Panc1 (cell line): ENCODE results near the gene GRID2. TPM values are rescaled to one million over a fixed set of nuclear protein-coding genes. Genes with fewer than 3 reads are reported as not detected.

Experiments used
- ATAC-seq: fragments of 200-7000 bp; cut with Tn5 transposase; 2 replicates; pipeline ENCODE4 v1.9.1; 2020; ENCODE audit warnings: mild to moderate bottlenecking, moderate library complexity
- BruUV-seq: library from RNA; stranded (reverse); fragments of 400-500 nt; replicated peaks from 2 replicates; lab custom pipeline; 2021; lab: Mats Ljungman, UMichigan
- CTCF ChIA-PET: fragments of 300-600 bp; sonication (Branson Sonifier 250); formaldehyde crosslinking; loops from one replicate; lab custom pipeline; 2022; ENCODE audit warnings: antibody characterized with exemption; lab: Charles Lee
- POLR2A ChIA-PET: fragments of 300-600 bp; sonication (Branson Sonifier 250); formaldehyde crosslinking; loops from one replicate; lab custom pipeline; 2022; ENCODE audit warnings: antibody characterized with exemption; lab: Charles Lee
- DNase-seq: peaks from one replicate; pipeline ENCODE4 v3.0.0-alpha.2; 2010; ENCODE audit warnings: low read depth, low spot score
- H3K27ac ChIP-seq: 2 replicates; pipeline ENCODE4 v1.5.1; 2011; ENCODE audit warnings: mild to moderate bottlenecking, low read length, inconsistent platforms
- H3K27me3 ChIP-seq: fragments of 200-500 bp; sonication (Bioruptor generic); 2 replicates; pipeline ENCODE4 v1.6.0; 2014; ENCODE audit warnings: low read length, inconsistent platforms; ENCODE audit not compliant: control insufficient read depth, insufficient read depth
- H3K36me3 ChIP-seq: fragments of 200-500 bp; sonication (Bioruptor generic); 2 replicates; pipeline ENCODE4 v1.5.1; 2014; ENCODE audit warnings: inconsistent platforms, mild to moderate bottlenecking, low read length, moderate library complexity; ENCODE audit not compliant: control insufficient read depth, insufficient read depth
- H3K4me1 ChIP-seq: 2 replicates; pipeline ENCODE4 v1.5.1; 2011; ENCODE audit warnings: inconsistent platforms, mild to moderate bottlenecking, low read length, moderate library complexity; ENCODE audit not compliant: control insufficient read depth, insufficient read depth
- H3K4me3 ChIP-seq, 2 experiments: 2 replicates each; pipeline ENCODE4 v1.5.1; 2011 to 2012; ENCODE audit warnings: low read depth in 2 of 2, low read length in 2 of 2, mild to moderate bottlenecking in 2 of 2, inconsistent platforms in 1 of 2, moderate library complexity in 1 of 2
- H3K9me3 ChIP-seq: fragments of 200-500 bp; sonication (Bioruptor generic); 2 replicates; pipeline ENCODE4 v1.5.1; 2014; ENCODE audit warnings: low read depth, mild to moderate bottlenecking, inconsistent platforms, low read length, moderate library complexity; ENCODE audit not compliant: control insufficient read depth, insufficient read depth
- POLR2AphosphoS5 ChIP-seq: IDR thresholded peaks from 2 replicates; pipeline ENCODE4 v1.6.1; 2012; ENCODE audit warnings: mild to moderate bottlenecking, low read depth, low read length, moderate library complexity
- SIN3A ChIP-seq: IDR thresholded peaks from 2 replicates; pipeline ENCODE4 v1.6.1; 2012; ENCODE audit warnings: low read depth, mild to moderate bottlenecking, low read length, moderate library complexity, borderline replicate concordance; ENCODE audit not compliant: insufficient read depth
- TCF7L2 ChIP-seq: IDR thresholded peaks from 2 replicates; pipeline ENCODE4 v1.6.1; 2011; ENCODE audit warnings: mild to moderate bottlenecking, low read depth, low read length, inconsistent platforms
- in situ Hi-C: cut with HindIII; loops from 2 replicates; pipeline ENCODE4 v1.10.0; 2016; ENCODE audit warnings: low sequenced_read_pairs, low pct_unique_long_range_greater_than_20kb
- intact Hi-C: fragments of 100-400 bp; cut with micrococcal nuclease; formaldehyde crosslinking; loops from one replicate; pipeline ENCODE4 v1.10.0; 2022; ENCODE audit not compliant: unreplicated experiment
- total RNA-seq: library from RNA; stranded (reverse); gene quantifications from one replicate; pipeline ENCODE4 v1.2.1, GENCODE V29; 2021; ENCODE audit not compliant: unreplicated experiment
- TF ChIP-seq, protein P1 (sequence below): fragments of 450-650 bp; IDR thresholded peaks from 2 replicates; pipeline ENCODE4 v1.5.1; 2017; ENCODE audit warnings: mild to moderate bottlenecking
- TF ChIP-seq, protein P2 (sequence below), 2 experiments: IDR thresholded peaks; 2 replicates each; pipeline ENCODE4 v1.6.1; 2011 to 2012; ENCODE audit warnings: low read depth in 2 of 2, control low read depth in 1 of 2, low read length in 1 of 2, mild to moderate bottlenecking in 1 of 2, moderate library complexity in 1 of 2; ENCODE audit not compliant: insufficient read depth in 1 of 2

Gene GRID2
- total RNA-seq, 1 experiment from 2014 or later: 0.08 TPM

DNA sequence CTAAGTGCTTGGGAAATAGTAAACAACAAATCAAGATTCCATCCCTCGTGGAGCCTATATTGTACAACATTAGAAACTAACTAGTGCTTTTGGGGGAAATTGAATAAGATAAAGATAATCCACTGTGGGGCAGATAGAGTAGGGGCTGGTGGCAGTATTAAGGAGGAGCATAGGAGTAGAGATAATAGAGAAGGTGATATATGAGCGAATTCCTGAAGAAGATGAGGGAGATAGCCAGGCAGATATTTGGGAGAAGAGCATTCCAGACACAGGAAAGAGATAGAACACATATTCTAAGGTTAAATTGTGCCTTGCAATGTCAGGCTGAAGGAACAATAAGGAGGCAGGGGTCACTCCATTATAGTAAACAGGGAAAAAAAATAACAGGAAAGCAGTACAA lies 218.2 kb downstream of the GRID2 start:
- in situ Hi-C loops (no loop called here), intact Hi-C loops (no loop called here)
- H3K27ac ChIP-seq: no peak overlapping the region
- no peaks in the 10 kb centered on the region for H3K4me1 ChIP-seq
- no TSS peak for BruUV-seq
- no peak for DNase-seq
- no peaks in the 10 kb centered on the region for H3K36me3 ChIP-seq
- no peaks in the 10 kb centered on the region for H3K27me3 ChIP-seq
- TF ChIP-seq POLR2AphosphoS5: no peak
- no peak for TF ChIP-seq TCF7L2
- TF ChIP-seq, protein P1, sequence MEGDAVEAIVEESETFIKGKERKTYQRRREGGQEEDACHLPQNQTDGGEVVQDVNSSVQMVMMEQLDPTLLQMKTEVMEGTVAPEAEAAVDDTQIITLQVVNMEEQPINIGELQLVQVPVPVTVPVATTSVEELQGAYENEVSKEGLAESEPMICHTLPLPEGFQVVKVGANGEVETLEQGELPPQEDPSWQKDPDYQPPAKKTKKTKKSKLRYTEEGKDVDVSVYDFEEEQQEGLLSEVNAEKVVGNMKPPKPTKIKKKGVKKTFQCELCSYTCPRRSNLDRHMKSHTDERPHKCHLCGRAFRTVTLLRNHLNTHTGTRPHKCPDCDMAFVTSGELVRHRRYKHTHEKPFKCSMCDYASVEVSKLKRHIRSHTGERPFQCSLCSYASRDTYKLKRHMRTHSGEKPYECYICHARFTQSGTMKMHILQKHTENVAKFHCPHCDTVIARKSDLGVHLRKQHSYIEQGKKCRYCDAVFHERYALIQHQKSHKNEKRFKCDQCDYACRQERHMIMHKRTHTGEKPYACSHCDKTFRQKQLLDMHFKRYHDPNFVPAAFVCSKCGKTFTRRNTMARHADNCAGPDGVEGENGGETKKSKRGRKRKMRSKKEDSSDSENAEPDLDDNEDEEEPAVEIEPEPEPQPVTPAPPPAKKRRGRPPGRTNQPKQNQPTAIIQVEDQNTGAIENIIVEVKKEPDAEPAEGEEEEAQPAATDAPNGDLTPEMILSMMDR: no peak
- TF ChIP-seq SIN3A: no peak
- TF ChIP-seq, protein P2, sequence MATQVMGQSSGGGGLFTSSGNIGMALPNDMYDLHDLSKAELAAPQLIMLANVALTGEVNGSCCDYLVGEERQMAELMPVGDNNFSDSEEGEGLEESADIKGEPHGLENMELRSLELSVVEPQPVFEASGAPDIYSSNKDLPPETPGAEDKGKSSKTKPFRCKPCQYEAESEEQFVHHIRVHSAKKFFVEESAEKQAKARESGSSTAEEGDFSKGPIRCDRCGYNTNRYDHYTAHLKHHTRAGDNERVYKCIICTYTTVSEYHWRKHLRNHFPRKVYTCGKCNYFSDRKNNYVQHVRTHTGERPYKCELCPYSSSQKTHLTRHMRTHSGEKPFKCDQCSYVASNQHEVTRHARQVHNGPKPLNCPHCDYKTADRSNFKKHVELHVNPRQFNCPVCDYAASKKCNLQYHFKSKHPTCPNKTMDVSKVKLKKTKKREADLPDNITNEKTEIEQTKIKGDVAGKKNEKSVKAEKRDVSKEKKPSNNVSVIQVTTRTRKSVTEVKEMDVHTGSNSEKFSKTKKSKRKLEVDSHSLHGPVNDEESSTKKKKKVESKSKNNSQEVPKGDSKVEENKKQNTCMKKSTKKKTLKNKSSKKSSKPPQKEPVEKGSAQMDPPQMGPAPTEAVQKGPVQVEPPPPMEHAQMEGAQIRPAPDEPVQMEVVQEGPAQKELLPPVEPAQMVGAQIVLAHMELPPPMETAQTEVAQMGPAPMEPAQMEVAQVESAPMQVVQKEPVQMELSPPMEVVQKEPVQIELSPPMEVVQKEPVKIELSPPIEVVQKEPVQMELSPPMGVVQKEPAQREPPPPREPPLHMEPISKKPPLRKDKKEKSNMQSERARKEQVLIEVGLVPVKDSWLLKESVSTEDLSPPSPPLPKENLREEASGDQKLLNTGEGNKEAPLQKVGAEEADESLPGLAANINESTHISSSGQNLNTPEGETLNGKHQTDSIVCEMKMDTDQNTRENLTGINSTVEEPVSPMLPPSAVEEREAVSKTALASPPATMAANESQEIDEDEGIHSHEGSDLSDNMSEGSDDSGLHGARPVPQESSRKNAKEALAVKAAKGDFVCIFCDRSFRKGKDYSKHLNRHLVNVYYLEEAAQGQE (IDR thresholded peaks at IDR 0.05; ENCODE audit: insufficient read depth in 1 of 2, low read depth in 2 of 2, low read length in 1 of 2): no peak
- ATAC-seq: no peak
- POLR2A ChIA-PET: no interaction called here
- H3K4me3 ChIP-seq: no peak overlapping the region
- CTCF ChIA-PET: no interaction called here
- H3K9me3 ChIP-seq: no peaks in the 10 kb centered on the region

DNA sequence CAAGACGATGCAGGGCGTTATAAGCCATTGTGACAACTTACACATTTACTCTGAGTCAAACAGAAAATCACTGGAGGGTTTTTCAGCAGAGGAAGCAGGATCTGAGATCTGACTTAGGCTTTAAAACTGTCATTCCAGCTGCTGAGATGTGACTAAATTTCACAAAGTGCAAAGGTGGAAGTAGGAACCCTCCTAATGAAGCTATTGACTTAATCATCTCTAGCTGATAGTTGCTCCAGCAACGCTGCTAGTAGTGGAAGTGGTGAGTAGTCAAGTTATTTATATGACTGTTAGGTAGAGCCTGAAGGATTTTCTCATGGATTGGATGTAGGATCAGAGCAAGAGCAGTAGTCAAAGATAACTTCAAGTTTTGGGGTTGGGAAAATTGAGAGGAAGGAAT lies 218.6 kb downstream of the GRID2 start:
- Histone ChIP-seq H3K27me3 (no peaks in the 10 kb centered on the region), H3K4me3 (no peak overlapping the region), H3K27ac (no peak overlapping the region), H3K36me3 (no peaks in the 10 kb centered on the region), H3K4me1 (no peaks in the 10 kb centered on the region), H3K9me3 (no peaks in the 10 kb centered on the region)
- TF ChIP-seq TCF7L2 (no peak), POLR2AphosphoS5 (no peak), SIN3A (no peak)
- TF ChIP-seq, protein P2 (IDR thresholded peaks at IDR 0.05; ENCODE audit: insufficient read depth in 1 of 2, low read depth in 2 of 2, low read length in 1 of 2): no peak
- TF ChIP-seq, protein P1: no peak
- DNase-seq: no peak
- no peak for ATAC-seq
- in situ Hi-C loops (no loop called here), intact Hi-C loops (no loop called here)
- CTCF ChIA-PET: no interaction called here
- POLR2A ChIA-PET: no interaction called here
- BruUV-seq: no TSS peak
